SIG-M5 treated with dmso at 0.1 percent for 504 hours (cell line): Measurements from ENCODE around the gene VPS26A.
A peak's percentile ranks its signal among the peaks of the same experiment; 100 is the strongest.

Experiments used
- DNase-seq: peaks from one replicate; lab custom pipeline; 2025; ENCODE audit not compliant: unreplicated experiment; lab: John Stamatoyannopoulos, UW

The VPS26A gene

DNA sequence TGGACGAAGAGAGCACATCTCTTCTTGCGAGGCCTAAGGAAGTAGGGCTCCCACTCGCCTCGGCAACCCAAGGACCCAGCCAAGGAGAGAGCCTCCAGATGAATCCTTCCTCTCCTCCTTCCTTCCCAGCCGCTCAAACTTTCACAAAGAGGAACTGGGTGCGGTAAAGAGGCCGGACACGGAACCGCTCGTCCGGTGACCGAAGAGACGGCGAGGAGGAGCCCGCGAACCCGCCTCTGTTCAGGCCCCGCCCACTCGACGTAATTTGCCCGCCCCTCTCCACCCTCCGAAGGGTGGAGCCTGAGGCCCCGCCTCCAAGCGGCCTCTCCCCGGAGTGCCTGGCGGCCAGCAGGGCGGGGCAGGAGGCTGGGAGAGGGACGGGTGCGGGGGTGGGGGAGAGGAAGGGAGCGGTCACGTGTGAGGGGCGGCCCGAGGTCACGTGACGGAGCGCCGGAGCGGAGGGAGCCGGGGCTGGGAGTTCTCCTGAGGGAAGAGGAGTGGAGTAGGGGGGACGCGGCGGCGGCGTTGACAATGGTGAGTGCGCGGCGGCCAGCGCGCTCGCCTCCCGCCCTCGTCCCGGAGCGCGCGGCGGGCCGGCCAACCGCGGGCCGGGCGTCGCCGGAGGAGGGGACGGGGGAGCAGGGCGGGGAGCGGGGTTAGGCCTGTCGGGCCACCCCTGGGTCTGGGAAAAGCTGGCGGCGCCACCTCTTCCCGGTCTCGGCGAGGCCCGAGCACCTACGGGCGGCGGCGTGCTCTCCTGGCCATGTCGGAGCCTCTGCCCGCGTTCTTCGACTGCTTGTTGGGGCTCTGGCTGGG is at the start of gene VPS26A:
Gene VPS26A (plus strand): TSS at position 432 of the 816 bp plus-strand sequence. CDS start 100 bp downstream, at position 532.
- peak; percentile 96 for DNase-seq

GRCh38 chr10:69074532-69074931 is 49.4 kb upstream of the VPS26A start:
- DNase-seq: no peak

- peak; percentile 71 for DNase-seq
Measured at GRCh38 chr10:69075431-69075830, 48.5 kb upstream of the VPS26A start.

DNA sequence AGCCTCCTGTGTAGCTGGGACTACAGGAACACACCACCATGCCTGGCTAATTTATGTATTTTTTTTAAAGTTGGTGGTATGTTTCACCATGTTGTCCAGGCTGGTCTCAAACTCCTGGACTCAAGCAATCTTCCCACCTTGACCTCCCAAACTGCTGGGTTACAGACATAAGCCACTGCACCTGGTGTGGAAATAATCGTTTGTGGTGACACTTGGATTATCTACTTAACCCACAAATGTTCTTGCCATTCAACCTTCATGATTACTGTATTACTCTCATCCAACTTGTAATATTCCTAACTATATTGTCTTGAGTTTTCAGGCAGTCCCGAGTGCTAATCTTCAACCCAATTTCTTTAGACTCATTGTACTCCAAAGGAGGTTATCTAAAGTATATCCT is 45.7 kb upstream of the VPS26A start:
- DNase-seq: no peak

DNA sequence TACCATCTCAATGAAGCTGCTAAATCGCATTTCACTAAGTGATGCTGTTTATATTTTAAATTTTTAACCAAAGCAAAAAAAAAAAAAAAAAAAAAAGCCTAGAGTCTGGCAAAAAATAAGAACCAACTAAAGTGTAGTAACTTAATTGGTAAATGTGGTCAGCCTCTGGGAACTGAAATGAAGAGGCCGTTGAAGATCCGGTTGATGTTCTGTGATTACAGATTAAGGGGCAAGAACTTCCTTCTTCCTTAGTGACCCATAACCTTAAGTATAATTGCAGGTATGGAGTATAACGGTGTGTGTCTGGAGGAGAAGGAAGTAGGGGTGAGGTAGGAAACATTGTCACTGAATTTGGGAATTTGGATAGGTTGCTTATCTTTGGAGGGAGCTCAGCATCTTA is 43.8 kb upstream of the VPS26A start:
- DNase-seq: no peak

- peak; percentile 88 for DNase-seq
Measured at GRCh38 chr10:69086001-69086509, 37.9 kb upstream of the VPS26A start.

GRCh38 chr10:69087590-69088470 is 36.1 kb upstream of the VPS26A start, which contains the start of gene SRGN:
Gene SRGN, plus strand, starts transcription at chr10:69088103. Its CDS starts 55 bp downstream, at chr10:69088158.
- peak; percentile 98 for DNase-seq

DNA sequence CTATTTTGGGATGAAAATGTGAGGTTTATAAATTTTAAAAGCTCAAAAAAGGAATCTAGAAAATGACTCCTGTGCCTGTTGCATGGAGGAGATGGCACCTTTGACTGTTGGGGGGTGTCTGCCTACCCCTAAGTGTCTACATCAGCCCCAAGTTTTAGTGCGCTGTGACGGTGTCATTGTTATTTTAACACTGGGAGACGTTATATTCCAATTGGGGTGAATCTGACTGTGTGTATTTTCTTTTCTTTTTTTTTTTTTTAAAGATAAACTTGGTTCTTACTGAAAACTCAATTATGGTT is 35.6 kb upstream of the VPS26A start:
- DNase-seq: no peak

- peak; percentile 84 for DNase-seq
Measured at GRCh38 chr10:69088801-69089501, 35.0 kb upstream of the VPS26A start.

DNA sequence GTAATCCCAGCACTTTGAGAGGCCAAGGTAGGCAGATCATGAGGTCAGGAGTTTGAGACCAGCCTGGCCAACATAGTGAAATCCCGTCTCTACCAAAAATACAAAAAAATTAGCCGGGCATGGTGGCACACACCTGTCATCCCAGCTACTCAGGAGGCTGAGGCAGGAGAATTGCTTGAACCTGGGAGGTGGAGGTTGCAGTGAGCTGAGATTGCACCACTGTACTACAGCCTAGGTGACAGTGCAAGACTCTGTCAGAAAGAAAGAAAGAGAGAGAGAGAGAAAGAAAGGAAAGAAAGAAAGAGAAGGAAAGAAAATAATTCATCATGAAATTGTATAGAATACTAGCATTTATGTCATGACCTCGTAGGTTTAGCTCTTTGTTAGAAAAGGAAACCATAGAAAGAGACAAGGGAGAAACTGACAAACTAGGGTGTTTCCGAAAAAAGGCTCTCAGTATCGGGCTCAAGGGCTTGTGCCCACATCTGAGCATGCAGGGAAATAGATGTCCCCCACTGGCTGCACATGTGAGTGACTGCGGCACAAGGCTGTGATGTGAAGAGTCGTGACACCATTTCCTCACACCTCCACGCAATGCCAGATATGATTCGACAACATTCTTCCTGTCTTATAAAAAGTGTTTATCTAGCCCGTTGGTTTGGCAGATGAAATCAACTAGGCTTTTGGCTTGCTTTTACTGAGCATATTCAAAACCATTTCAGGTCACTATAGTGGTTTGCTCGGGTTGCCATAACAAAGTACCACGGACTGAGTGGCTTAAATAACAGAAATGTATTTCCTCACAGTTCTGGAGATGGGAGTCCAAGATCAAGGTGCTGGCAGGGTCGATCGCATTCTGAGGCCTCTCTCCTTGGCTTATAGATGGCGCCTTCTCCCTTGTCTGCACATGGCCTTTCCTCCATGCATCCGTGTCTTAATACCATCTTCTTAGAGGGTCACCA is 34.1 kb upstream of the VPS26A start:
- DNase-seq: peak; percentile 61

- no peak for DNase-seq
Measured at GRCh38 chr10:69090685-69091084, 33.3 kb upstream of the VPS26A start.

DNA sequence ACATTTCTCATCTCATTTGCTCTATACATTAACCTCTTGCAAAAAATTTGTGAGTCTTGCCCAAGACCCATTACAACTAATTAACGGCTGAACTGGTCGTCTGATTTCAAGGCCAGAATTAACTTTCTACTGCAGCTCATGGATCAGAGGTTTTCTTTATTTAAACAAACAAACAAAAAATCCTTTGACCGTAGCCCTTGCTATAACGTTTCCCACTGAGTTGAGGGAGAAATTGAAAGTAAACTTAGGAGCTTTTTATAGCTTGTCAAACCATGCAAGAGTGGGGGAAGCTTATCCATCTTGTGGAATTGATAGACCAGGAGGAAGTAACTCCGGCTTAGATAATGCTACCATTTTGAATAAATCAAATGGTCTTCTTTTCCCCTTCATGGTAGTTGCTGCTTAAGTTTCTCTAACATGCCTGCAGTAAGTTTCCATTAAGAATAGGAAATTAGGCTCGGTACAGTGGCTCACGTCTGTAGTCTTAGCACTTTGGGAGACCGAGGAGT is 32.8 kb upstream of the VPS26A start:
- DNase-seq: no peak

- DNase-seq: peak; percentile 78
Measured at GRCh38 chr10:69092959-69093850, 30.8 kb upstream of the VPS26A start.

DNA sequence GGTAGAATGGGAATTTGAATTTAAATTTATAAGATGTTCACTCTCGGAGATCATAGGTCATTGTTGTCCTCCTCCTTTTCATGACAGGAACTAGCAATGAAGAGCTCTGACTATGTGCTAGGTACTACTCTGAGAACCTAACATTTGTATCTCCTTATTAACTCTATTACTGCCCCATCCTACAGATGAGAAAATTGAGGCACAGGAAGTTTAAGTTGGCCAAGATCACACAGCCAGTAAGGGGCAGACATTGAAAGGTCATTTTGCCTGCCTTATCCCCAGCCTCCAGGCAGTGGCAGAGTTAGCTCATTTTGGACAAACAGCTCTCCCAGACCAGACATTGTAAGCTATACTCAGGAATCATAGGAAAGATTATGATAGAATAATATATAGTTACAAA is 30.0 kb upstream of the VPS26A start:
- no peak for DNase-seq

GRCh38 chr10:69096045-69096444 is 27.9 kb upstream of the VPS26A start:
- no peak for DNase-seq

GRCh38 chr10:69097729-69098128 is 26.2 kb upstream of the VPS26A start:
- no peak for DNase-seq

- no peak for DNase-seq
Measured at GRCh38 chr10:69100136-69100872, 23.7 kb upstream of the VPS26A start.

DNA sequence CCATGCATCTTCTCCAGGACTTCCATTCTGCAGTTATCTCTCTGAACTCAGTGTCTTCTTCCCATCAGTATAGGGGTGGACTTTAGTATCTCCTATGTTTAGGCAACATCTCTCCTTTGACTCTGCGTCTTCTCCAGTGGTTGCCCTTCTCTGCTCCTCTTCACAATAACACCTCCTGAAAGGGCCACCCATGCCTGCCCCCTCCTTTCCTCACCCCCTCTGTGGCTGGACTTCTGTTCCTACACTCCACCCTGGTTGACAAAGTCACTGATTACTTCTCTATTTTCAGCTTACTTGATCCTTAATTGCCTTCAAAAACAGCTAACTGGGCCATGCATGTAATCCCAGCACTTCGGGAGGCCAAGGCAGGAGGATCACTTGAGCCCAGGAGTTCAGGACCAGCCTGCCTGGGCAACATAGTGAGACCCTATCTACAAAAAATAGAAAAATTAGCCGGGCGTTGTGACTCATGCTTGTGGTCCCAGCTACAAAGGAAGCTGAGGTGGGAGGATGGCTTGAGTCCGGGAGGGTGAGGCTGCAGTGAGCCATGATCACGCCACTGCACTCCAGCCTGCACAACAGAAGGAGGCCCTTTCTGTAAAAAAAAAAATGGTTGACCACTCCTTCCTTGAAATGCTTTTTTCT is 22.4 kb upstream of the VPS26A start:
- DNase-seq: no peak
